ENCODE data around the gene CHST15. TPM values are rescaled to one million over a fixed set of nuclear protein-coding genes. Genes with fewer than 3 reads are reported as not detected.
"Not testable (repeated sequence)": the region's sequence is repeated elsewhere in the genome, so short reads cannot be mapped to it uniquely, and the experiment has no call there.

Gene CHST15
- total RNA-seq, 2 donors from 2014 or later, result 4.7 to 10.2 TPM

- TF ChIP-seq CTCF (IDR thresholded peaks at IDR 0.05), result no peak
- DNase-seq, result no peak
- H3K9me3 ChIP-seq, result no peaks in the 10 kb centered on the region
- no peak overlapping the region for H3K9ac ChIP-seq (ENCODE audit: low read depth in 2 of 2, low read length in 2 of 2)
- H3K36me3 ChIP-seq, result no peaks in the 10 kb centered on the region
- peaks cover 5% of the 10 kb centered on the region for H3K27me3 ChIP-seq
- H3K4me1 ChIP-seq, result no peaks in the 10 kb centered on the region
- H3K27ac ChIP-seq, result no peak overlapping the region
- intact Hi-C loops (cut with DNase I), result no loop called here
- H3K4me3 ChIP-seq, result no peak overlapping the region
These were observed 6.2 kb upstream of the CHST15 start for GRCh38 chr10:124099604-124100003.

- intact Hi-C loops (cut with DNase I), result no loop called here
- no peak for DNase-seq
These were observed 5.2 kb upstream of the CHST15 start for GRCh38 chr10:124098575-124098974.

GRCh38 chr10:124097883-124098282 lies 4.5 kb upstream of the CHST15 start:
- no peak overlapping the region for H3K4me3 ChIP-seq
- H3K27ac ChIP-seq, result no peak overlapping the region

More at GRCh38 chr10:124098575-124098974, 5.2 kb upstream of the CHST15 start:
- H3K36me3 ChIP-seq, result no peaks in the 10 kb centered on the region
- no peak overlapping the region for H3K27ac ChIP-seq
- no peaks in the 10 kb centered on the region for H3K4me1 ChIP-seq
- TF ChIP-seq CTCF (IDR thresholded peaks at IDR 0.05), result no peak
- no peaks in the 10 kb centered on the region for H3K9me3 ChIP-seq
- H3K4me3 ChIP-seq, result no peak overlapping the region
- H3K27me3 ChIP-seq, result peaks cover 14% of the 10 kb centered on the region
- no peak overlapping the region for H3K9ac ChIP-seq (ENCODE audit: low read depth in 2 of 2, low read length in 2 of 2)

GRCh38 chr10:124096494-124096893 lies 3.1 kb upstream of the CHST15 start:
- intact Hi-C loops (cut with DNase I), result no loop called here

More at GRCh38 chr10:124097883-124098282, 4.5 kb upstream of the CHST15 start:
- H3K36me3 ChIP-seq, result no peaks in the 10 kb centered on the region
- peaks cover 20% of the 10 kb centered on the region for H3K27me3 ChIP-seq
- H3K9me3 ChIP-seq, result no peaks in the 10 kb centered on the region
- H3K9ac ChIP-seq (ENCODE audit: low read depth in 2 of 2, low read length in 2 of 2), result no peak overlapping the region
- intact Hi-C loops (cut with DNase I), result no loop called here
- TF ChIP-seq CTCF (IDR thresholded peaks at IDR 0.05), result no peak
- DNase-seq, result no peak
- H3K4me1 ChIP-seq, result no peaks in the 10 kb centered on the region

GRCh38 chr10:124095801-124096200 lies 2.4 kb upstream of the CHST15 start:
- peaks cover 41% of the 10 kb centered on the region for H3K27me3 ChIP-seq
- H3K9ac ChIP-seq (ENCODE audit: low read depth in 2 of 2, low read length in 2 of 2); H3K4me3 ChIP-seq; intact Hi-C loops (cut with DNase I); DNase-seq; H3K36me3 ChIP-seq; H3K9me3 ChIP-seq; H3K4me1 ChIP-seq; H3K27ac ChIP-seq: not testable (repeated sequence)

More at GRCh38 chr10:124096494-124096893, 3.1 kb upstream of the CHST15 start:
- peaks cover 34% of the 10 kb centered on the region for H3K27me3 ChIP-seq
- H3K4me1 ChIP-seq, result no peaks in the 10 kb centered on the region
- no peak overlapping the region for H3K4me3 ChIP-seq
- no peak overlapping the region for H3K27ac ChIP-seq
- TF ChIP-seq CTCF (IDR thresholded peaks at IDR 0.05), result no peak
- DNase-seq, result no peak
- H3K36me3 ChIP-seq, result no peaks in the 10 kb centered on the region
- H3K9ac ChIP-seq (ENCODE audit: low read depth in 2 of 2, low read length in 2 of 2), result no peak overlapping the region
- no peaks in the 10 kb centered on the region for H3K9me3 ChIP-seq

- Histone ChIP-seq H3K36me3 (no peaks in the 10 kb centered on the region), H3K4me3 (no peak overlapping the region), H3K9ac (ENCODE audit: low read depth in 2 of 2, low read length in 2 of 2) (no peak overlapping the region), H3K27me3 (peaks cover 44% of the 10 kb centered on the region), H3K4me1 (no peaks in the 10 kb centered on the region), H3K9me3 (no peaks in the 10 kb centered on the region), H3K27ac (no peak overlapping the region)
- DNase-seq, result no peak
- TF ChIP-seq CTCF (IDR thresholded peaks at IDR 0.05), result no peak
- intact Hi-C loops (cut with DNase I), result no loop called here
These were observed 1.7 kb upstream of the CHST15 start for GRCh38 chr10:124095096-124095495.

All from colonic mucosa (tissue), 4 donors.